IPS-18a (cell line): ENCODE measurements around the gene KAT2B.
"Not testable (repeated sequence)": the region's sequence is repeated elsewhere in the genome, so short reads cannot be mapped to it uniquely, and the experiment has no call there.

Experiments
- H3K27ac ChIP-seq: one replicate; pipeline ENCODE4 v1.5.1; 2013; ENCODE audit warnings: low read length
- H3K27me3 ChIP-seq: one replicate; pipeline ENCODE4 v1.6.1; 2013; ENCODE audit warnings: mild to moderate bottlenecking, low read length; ENCODE audit not compliant: control insufficient read depth, insufficient read depth
- H3K36me3 ChIP-seq: one replicate; pipeline ENCODE4 v1.6.1; 2013; ENCODE audit warnings: low read depth, low read length; ENCODE audit not compliant: control insufficient read depth
- H3K4me1 ChIP-seq: one replicate; pipeline ENCODE4 v1.6.1; 2013; ENCODE audit warnings: low read depth, low read length; ENCODE audit not compliant: control insufficient read depth
- H3K4me3 ChIP-seq: one replicate; pipeline ENCODE4 v1.5.1; 2013; ENCODE audit warnings: low read length
- H3K9ac ChIP-seq: one replicate; pipeline ENCODE4 v1.6.1; 2013; ENCODE audit warnings: mild to moderate bottlenecking, low read length, moderate library complexity
- H3K9me3 ChIP-seq: one replicate; pipeline ENCODE4 v1.6.1; 2013; ENCODE audit warnings: low read depth, low read length; ENCODE audit not compliant: control insufficient read depth

KAT2B gene

DNA sequence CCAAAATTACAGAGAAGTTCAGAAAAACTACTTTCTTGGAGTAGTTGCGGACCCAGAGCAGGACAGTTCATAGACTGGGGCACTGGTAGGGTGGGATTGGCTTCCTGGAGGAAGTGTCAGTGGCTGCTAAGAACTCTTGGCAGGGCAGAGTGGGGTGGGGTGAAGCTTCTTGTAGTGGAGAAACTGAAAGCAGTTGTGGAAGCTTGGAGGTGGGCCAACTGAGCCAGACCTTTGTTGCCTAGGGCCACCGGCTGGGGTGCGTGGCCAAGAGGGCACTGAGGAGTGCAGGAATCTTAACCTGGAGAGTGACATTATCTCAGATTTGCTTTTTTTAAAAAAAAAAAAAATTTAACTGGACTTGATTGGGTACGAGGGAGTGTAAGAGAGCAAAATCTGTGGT lies 3.1 kb downstream of the KAT2B start:
- Histone ChIP-seq H3K9me3 (no peaks in the 10 kb centered on the region), H3K27me3 (peaks cover 26% of the 10 kb centered on the region), H3K27ac (no peak overlapping the region), H3K4me1 (no peaks in the 10 kb centered on the region), H3K4me3 (no peak overlapping the region), H3K9ac (no peak overlapping the region), H3K36me3 (no peaks in the 10 kb centered on the region)

DNA sequence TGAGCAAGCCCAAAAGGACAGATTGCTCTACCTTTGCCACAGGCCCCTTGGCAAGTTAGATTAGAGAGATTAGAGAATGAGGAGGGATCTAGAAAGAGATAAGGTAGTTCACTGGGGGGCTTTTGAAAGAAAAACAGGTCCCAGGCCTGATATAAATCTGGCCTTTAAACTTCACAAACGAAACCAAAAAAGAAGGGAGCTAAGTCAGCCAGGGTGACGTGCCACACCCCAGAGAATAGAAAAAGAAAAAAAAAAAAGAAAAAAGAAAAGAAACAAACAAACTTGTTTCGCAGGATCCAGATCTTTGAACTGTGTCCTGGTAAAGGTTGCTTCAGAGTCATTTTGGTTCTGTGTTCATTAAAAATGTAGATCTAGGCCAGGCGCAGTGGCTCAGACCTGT lies 3.6 kb downstream of the KAT2B start:
- Histone ChIP-seq H3K4me1 (no peaks in the 10 kb centered on the region), H3K36me3 (no peaks in the 10 kb centered on the region), H3K27me3 (peaks cover 22% of the 10 kb centered on the region), H3K9me3 (no peaks in the 10 kb centered on the region), H3K27ac (no peak overlapping the region), H3K4me3 (no peak overlapping the region), H3K9ac (no peak overlapping the region)

DNA sequence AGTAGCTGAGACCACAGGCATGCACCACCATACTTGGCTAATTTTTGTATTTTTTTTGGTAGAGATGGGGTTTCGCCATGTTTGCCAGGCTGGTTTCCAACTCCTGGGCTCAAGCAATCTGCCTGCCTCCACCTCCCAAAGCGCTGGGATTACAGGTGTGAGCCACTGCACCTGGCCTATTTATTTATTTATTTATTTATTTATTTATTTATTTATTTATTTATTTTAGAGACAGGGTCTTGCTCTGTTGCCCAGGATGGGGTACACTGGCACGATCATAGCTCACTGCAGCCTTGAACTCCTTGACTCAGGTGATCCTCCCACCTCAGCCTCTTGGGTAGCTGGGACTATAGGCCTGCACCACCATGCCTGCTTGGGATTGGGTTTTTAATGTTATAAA lies 4.9 kb downstream of the KAT2B start:
- H3K27ac ChIP-seq, H3K4me3 ChIP-seq, H3K36me3 ChIP-seq, H3K4me1 ChIP-seq, H3K9me3 ChIP-seq, H3K9ac ChIP-seq: not testable (repeated sequence)
- H3K27me3 ChIP-seq = peaks cover 18% of the 10 kb centered on the region

DNA sequence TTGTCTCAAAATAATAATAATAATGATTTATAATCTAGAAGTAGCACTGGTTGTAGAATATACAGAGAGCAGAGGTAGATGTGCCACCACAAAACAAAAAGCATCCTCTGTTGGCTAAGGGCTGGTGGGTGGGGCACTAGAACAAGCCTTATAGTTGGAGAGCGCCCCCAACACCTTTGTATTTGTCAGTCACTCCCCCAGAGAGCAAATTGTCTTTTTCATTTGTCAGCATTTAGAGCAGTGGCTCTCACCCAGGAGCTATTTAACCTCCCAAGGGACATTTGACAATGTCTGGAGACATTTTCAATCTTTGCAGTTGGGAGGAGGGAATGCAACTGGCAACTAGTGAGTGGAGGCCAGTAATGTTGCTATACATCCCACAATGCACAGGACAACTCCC lies 6.3 kb downstream of the KAT2B start:
- Histone ChIP-seq H3K36me3 (no peaks in the 10 kb centered on the region), H3K9me3 (no peaks in the 10 kb centered on the region), H3K27ac (no peak overlapping the region), H3K9ac (no peak overlapping the region), H3K4me1 (no peaks in the 10 kb centered on the region), H3K4me3 (no peak overlapping the region), H3K27me3 (peaks cover 9% of the 10 kb centered on the region)

DNA sequence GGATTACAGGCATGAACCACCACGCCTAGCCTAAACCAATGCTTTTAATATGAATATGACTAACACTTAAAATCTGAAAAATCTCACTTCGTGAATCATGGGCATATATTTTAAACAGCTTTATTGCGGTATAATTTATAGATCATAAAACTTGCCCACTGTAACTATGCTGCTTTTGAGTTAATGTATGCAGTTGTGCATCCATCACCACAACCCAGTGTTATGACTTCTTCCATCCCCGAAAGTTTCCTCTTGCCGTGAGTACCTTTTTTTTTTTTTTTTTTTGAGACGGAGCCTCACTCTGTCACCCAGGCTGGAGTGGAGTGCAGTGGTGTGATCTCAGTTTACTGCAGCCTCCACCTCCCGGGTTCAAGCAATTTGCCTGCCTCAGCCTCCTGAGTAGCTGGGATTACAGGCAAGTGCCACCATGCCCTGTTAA lies 7.1 kb downstream of the KAT2B start:
- H3K9ac ChIP-seq = no peak overlapping the region
- no peaks in the 10 kb centered on the region for H3K9me3 ChIP-seq
- no peak overlapping the region for H3K4me3 ChIP-seq
- H3K27me3 ChIP-seq = peaks cover 1% of the 10 kb centered on the region
- no peak overlapping the region for H3K27ac ChIP-seq
- H3K4me1 ChIP-seq = no peaks in the 10 kb centered on the region
- H3K36me3 ChIP-seq = no peaks in the 10 kb centered on the region

DNA sequence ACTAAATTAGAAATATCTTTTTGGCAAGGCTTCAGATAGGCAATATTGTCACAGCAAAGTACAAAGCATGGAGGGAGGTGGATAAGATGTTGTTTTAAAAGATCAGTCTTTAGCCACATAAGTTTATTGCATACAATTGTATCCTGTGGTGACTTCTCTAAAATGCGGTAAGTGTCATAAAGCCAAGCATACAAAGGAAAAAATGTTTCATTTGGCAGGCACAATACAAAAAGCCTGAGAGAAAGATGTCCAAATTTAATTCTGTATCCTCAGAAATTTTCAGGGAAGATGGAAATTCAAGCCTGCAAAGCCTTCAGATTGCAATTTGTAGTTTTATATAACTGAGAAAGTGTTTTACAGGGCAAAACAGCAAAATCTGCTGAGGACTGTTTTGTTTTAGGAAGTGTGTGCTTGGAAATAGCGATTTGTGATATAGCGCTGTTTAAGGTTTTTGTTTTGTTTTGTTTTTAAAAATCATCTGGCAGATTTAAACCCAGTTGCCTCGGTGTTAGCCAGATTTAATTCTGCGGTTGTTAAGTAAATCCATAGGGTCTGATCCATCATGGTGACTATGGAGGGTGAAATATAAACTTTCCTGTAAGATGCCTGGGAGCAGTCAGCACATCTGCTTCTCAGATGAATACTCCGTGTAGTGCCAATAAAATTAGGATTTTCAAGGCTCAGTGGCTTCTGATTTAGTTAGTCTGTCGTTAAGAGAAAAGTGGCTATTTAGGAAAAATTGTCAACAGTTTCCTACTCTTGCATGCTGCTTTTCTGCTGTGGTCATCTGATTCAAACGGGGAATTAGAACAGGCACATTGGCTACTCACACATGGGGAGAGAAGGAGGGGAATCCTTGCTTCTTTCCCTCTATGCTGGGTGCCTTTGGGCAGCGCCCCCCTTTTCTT lies 8.0 kb downstream of the KAT2B start:
- Histone ChIP-seq H3K4me1 (no peaks in the 10 kb centered on the region), H3K27ac (no peak overlapping the region), H3K27me3 (no peaks in the 10 kb centered on the region), H3K9ac (no peak overlapping the region), H3K4me3 (no peak overlapping the region), H3K36me3 (no peaks in the 10 kb centered on the region), H3K9me3 (no peaks in the 10 kb centered on the region)

DNA sequence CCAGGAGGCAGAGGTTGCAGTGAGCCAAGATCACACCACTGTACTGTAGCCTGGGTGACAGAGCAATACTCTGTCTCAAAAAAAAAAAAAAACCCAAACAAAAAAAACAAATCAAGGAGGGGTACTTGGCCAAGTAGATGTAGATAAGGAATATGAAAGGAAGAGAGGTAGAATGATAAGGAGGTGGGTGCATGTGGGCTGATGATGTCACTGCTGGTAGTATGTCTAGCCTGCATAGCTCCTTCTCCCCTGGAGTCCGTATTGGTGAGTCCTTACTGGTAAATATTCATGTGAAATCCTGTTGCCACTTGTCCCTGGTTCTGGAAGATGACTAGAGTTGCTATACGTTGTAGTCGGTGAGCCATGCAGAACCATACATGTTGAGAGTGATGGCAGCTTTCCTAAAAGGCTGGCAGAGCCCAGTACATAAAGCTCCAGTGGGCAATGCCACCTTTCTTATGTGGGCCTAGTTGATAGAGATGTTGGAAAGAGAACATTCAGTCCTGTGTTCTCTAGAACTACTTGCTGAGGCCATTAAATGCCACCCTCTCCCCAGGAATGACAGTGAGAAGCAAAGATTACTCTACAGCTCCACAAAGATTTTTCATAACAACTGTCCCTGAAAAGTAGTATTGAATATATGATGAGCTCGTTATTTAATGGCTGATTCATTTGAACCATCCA lies 11.0 kb downstream of the KAT2B start:
- no peak overlapping the region for H3K27ac ChIP-seq
- no peaks in the 10 kb centered on the region for H3K4me1 ChIP-seq
- no peak overlapping the region for H3K9ac ChIP-seq
- H3K36me3 ChIP-seq = no peaks in the 10 kb centered on the region
- no peak overlapping the region for H3K4me3 ChIP-seq
- no peaks in the 10 kb centered on the region for H3K27me3 ChIP-seq
- H3K9me3 ChIP-seq = no peaks in the 10 kb centered on the region

DNA sequence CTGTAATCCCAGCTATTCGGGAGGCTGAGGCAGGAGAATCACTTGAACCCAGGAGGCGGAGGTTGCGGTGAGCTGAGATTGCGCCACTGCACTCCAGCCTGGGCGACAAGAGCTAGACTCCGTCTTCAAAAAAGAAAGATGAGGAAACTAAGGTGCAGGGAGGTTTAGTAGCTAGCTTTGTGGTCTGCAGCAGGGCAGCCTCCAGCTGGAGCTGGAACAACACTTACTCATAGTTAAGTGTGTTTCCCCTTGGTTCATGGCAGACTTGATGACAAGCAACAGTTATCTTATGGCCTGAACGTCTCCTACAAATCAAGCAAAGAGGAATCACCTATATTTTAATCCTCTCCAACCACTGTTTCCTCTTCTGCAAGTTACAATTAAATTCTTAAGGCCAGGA lies 12.6 kb downstream of the KAT2B start:
- Histone ChIP-seq H3K27ac (no peak overlapping the region), H3K9me3 (no peaks in the 10 kb centered on the region), H3K9ac (no peak overlapping the region), H3K27me3 (no peaks in the 10 kb centered on the region), H3K4me3 (no peak overlapping the region), H3K4me1 (no peaks in the 10 kb centered on the region), H3K36me3 (no peaks in the 10 kb centered on the region)

DNA sequence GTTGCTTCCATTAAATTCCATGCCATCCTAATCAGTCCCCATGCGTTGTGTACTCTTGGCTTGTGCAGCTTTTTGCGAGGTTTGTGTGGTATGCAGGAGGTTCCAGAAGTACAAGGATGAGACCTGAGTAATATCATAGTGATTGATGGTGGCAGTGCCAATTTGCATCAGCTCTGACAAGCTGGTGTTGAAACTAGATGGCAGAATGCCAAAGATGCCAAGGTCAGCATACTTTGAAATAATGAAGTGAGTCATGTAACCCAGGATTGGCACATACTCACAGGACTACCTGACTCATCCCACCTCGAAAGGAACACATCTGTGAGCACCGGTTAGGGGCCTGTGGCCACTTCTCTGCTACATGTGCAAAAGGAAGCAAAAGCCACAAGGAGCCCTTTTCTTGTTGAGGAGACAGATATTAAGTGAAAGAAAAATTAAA lies 14.3 kb downstream of the KAT2B start:
- Histone ChIP-seq H3K9ac (no peak overlapping the region), H3K4me3 (no peak overlapping the region), H3K27ac (no peak overlapping the region), H3K36me3 (no peaks in the 10 kb centered on the region), H3K4me1 (no peaks in the 10 kb centered on the region), H3K27me3 (no peaks in the 10 kb centered on the region), H3K9me3 (no peaks in the 10 kb centered on the region)

DNA sequence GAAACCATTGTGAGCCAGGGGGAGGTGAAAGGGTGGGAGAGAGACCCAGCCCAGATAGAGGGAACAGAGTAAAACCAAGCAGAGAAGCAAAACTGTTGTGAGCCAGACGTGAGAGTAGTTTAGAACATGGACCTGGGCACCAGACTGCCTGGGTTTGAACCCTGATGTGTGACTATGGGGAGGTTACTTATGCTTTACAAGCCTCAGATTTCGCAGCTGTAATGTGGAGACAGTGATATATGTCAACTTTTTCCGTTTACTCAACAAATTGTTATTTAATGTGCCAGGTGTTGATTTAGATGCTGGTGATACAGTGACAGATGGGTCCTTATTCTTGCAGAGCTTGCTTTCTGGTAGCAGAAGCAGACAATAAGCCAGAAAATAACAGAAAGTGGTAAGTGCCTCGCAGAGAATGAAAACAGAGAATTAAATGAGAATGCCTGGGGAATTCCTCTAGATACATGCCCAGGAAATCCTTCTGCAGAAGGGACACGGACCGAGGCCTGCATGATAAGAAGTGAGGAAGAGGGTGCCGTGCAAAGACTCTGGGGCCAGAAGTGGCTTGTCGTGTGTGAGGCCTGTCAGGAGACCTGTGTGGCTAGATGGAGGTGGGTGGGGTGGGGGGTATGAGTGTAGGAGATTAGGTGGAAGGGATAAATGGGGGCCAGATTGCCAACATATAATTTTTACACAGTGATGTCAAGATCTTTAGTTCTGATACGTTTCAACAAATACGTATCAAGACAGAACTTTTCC lies 15.0 kb downstream of the KAT2B start:
- H3K27ac ChIP-seq = no peak overlapping the region
- H3K9ac ChIP-seq = no peak overlapping the region

DNA sequence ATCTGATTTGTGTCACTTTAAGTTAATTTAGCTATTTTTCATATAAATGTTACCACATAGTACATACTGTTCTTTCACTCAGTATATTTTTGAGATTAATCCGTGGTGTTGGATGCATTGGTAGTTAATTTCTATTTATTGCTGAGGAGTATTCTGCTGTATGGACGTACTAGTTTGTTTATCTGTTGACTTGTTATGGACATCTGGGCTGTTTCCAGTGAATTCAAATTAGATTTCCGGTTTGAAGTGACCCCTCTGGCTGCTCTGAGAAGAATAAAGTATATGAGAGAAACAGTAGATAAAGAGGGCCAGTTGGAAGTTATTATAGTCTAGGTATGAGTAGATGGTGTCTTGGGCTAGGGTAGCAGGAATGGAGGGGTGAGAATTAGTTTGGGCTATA lies 15.6 kb downstream of the KAT2B start:
- Histone ChIP-seq H3K4me3 (no peak overlapping the region), H3K9me3 (no peaks in the 10 kb centered on the region), H3K27me3 (no peaks in the 10 kb centered on the region), H3K9ac (no peak overlapping the region), H3K4me1 (no peaks in the 10 kb centered on the region), H3K27ac (no peak overlapping the region), H3K36me3 (no peaks in the 10 kb centered on the region)

More for the DNA sequence above, 15.0 kb downstream of the KAT2B start:
- H3K9me3 ChIP-seq = no peaks in the 10 kb centered on the region
- no peak overlapping the region for H3K4me3 ChIP-seq
- no peaks in the 10 kb centered on the region for H3K36me3 ChIP-seq
- no peaks in the 10 kb centered on the region for H3K4me1 ChIP-seq
- H3K27me3 ChIP-seq = no peaks in the 10 kb centered on the region
